Left ventricle myocardium inferior (tissue), 1 donor: ENCODE measurements around the gene SLC10A1. TPM values are rescaled to one million over a fixed set of nuclear protein-coding genes. Genes with fewer than 3 reads are reported as not detected.

Source experiments
- DNase-seq: peaks from one replicate; pipeline ENCODE4 v3.0.0-alpha.2; 2020
- H3K27ac ChIP-seq: fragments of 200-600 bp; replicated peaks from 2 replicates; pipeline ENCODE4 v1.8.0; 2021
- H3K27me3 ChIP-seq: fragments of 200-600 bp; 2 replicates; pipeline ENCODE4 v1.8.0; 2021; ENCODE audit warnings: low read depth
- H3K36me3 ChIP-seq: fragments of 200-600 bp; 2 replicates; pipeline ENCODE4 v1.8.0; 2021
- H3K4me1 ChIP-seq: fragments of 200-600 bp; 2 replicates; pipeline ENCODE4 v1.8.0; 2021
- H3K4me3 ChIP-seq: fragments of 200-600 bp; 2 replicates; pipeline ENCODE4 v1.8.0; 2021; ENCODE audit warnings: mild to moderate bottlenecking, moderate library complexity
- H3K9me3 ChIP-seq: fragments of 200-600 bp; replicated peaks from 2 replicates; pipeline ENCODE4 v1.8.0; 2021
- intact Hi-C: fragments of 100-400 bp; cut with micrococcal nuclease; formaldehyde crosslinking; loops from one replicate; pipeline ENCODE4 v1.11.0; 2022
- total RNA-seq: library from RNA; stranded (reverse); fragmentation: NEBNext Ultra II Directional; extraction: Animal tissue kit (Norgen Biotek cat#: 25700); gene quantifications from one replicate; pipeline ENCODE4 v1.2.1, GENCODE V29; 2021
- TF ChIP-seq, protein P1 (sequence below): fragments of 200-600 bp; IDR thresholded peaks from 2 replicates; pipeline ENCODE4 v1.8.0; 2021; ENCODE audit warnings: antibody characterized with exemption, mild to moderate bottlenecking, borderline replicate concordance
- donor health status: DM: no; HTN: yes; CAD: no; lungs with severe emphysema.

SLC10A1 gene
- total RNA-seq, 1 donor from 2014 or later = not detected

DNA sequence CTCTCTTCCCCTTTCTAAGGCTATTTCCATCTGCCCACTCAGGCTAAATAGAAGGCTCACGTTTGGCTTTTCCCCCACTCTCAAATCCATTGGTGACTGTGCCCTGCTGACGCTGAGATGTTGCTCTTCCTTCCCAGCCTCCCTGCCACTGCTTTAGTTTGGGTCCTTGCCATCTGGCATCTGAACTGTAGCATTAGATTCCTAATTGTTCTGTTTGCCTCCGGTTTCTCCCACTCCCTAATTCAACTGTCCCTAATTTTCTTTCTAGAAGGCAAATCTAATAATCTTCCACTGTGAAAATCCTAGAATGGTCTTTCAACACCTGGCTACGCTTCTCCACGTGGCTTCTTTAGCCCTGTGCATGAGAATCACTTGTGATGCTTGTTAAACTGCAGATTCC, 44.6 kb upstream of the SLC10A1 start:
- intact Hi-C loops = no loop called here
- Histone ChIP-seq H3K9me3 (no peaks in the 10 kb centered on the region), H3K36me3 (no peaks in the 10 kb centered on the region), H3K4me1 (no peaks in the 10 kb centered on the region), H3K27ac (no peak overlapping the region), H3K27me3 (peaks cover 82% of the 10 kb centered on the region), H3K4me3 (no peak overlapping the region)
- TF ChIP-seq, protein P1, sequence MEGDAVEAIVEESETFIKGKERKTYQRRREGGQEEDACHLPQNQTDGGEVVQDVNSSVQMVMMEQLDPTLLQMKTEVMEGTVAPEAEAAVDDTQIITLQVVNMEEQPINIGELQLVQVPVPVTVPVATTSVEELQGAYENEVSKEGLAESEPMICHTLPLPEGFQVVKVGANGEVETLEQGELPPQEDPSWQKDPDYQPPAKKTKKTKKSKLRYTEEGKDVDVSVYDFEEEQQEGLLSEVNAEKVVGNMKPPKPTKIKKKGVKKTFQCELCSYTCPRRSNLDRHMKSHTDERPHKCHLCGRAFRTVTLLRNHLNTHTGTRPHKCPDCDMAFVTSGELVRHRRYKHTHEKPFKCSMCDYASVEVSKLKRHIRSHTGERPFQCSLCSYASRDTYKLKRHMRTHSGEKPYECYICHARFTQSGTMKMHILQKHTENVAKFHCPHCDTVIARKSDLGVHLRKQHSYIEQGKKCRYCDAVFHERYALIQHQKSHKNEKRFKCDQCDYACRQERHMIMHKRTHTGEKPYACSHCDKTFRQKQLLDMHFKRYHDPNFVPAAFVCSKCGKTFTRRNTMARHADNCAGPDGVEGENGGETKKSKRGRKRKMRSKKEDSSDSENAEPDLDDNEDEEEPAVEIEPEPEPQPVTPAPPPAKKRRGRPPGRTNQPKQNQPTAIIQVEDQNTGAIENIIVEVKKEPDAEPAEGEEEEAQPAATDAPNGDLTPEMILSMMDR = no peak
- DNase-seq = no peak

DNA sequence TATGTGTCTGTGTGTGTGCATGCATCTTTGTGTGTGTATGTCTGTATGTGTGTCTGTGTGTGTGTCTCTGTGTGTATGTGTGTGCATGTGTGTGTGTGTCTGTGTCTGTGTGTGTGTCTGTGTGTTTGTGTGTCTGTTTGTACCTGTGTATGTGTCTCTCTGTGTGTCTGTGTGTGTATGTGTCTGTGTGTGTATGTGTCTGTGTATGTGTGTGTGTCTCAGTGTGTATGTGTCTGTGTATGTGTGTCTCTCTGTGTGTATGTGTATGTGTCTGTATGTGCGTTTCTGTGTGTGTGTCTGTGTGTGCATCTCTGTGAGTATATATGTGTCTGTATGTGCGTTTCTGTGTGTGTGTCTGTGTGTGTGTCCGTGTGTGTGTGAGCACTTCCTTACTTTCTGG, 42.6 kb upstream of the SLC10A1 start:
- Histone ChIP-seq H3K4me3 (no peak overlapping the region), H3K9me3 (no peaks in the 10 kb centered on the region), H3K4me1 (no peaks in the 10 kb centered on the region), H3K27me3 (peaks cover 77% of the 10 kb centered on the region), H3K27ac (no peak overlapping the region), H3K36me3 (no peaks in the 10 kb centered on the region)
- TF ChIP-seq, protein P1 = no peak
- intact Hi-C loops = no loop called here
- no peak for DNase-seq

DNA sequence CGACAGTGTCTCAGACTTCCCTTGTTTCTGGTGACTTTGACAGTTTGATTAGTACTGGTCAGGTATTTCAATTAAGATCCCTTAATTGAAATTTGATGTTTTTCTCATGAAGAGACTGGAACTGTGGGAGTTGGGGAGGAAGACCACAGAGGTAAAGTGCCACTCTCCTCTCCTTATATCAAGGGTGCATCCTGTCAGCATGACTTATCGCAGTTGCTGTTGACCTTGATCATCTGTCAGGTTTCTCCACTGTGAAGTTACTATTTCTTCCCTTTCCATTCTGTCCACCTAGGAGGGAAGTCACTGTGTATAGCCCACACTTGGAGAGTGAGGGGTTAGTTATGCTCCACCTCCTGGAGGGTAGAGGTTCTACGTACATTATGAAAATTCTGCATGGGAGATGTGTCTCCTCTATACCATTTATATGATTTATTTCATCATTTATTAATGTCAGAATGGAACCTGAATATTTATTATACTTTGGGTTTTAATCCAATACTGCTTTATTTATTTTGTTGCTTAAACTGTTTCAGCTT, 41.9 kb upstream of the SLC10A1 start:
- H3K36me3 ChIP-seq = no peaks in the 10 kb centered on the region
- no peak overlapping the region for H3K4me3 ChIP-seq
- H3K27ac ChIP-seq = no peak overlapping the region
- H3K9me3 ChIP-seq = no peaks in the 10 kb centered on the region
- intact Hi-C loops = no loop called here
- no peaks in the 10 kb centered on the region for H3K4me1 ChIP-seq
- no peak for DNase-seq
- H3K27me3 ChIP-seq = peaks cover 70% of the 10 kb centered on the region
- TF ChIP-seq, protein P1 = no peak

DNA sequence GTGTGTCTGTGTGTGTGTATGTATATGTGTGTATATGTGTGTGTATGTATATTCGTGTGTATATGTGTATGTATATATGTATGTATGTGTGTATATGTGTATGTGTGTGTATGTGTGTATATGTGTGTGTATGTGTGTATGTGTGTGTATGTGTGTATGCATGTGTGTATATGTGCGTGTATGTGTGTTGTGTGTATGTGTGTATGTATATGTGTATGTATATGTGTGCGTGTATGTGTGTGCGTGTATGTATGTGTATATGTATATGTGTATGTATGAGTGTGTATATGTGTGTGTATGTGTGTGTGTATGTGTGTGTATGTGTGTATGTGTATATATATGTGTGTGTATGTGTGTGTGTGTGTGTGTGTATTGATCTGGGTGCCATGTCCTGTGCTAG, 31.8 kb upstream of the SLC10A1 start:
- Histone ChIP-seq H3K27ac (no peak overlapping the region), H3K9me3 (peaks cover 26% of the 10 kb centered on the region), H3K27me3 (peaks cover 33% of the 10 kb centered on the region), H3K4me1 (no peaks in the 10 kb centered on the region), H3K36me3 (no peaks in the 10 kb centered on the region), H3K4me3 (no peak overlapping the region)
- intact Hi-C loops = no loop called here
- no peak for DNase-seq
- TF ChIP-seq, protein P1 = no peak

DNA sequence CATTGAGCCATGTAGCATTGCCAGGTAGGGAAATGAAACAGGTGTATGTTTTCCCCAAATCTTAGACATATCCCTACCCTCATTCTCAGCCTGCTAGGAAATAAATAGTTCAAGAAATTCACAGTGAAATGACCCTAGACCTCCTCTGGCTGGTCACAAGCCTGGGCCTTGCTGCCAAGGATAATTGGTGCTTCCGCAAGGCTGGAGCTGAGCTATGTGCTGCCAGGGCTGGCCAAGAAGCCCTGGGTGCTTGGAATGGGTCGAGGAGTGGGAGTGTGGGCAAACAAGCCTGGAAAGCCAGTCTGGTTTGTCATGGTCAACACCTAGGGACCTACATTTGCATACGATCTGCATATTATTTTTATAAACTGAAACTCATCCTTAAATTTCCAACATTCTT, 31.3 kb upstream of the SLC10A1 start:
- peaks cover 26% of the 10 kb centered on the region for H3K9me3 ChIP-seq
- intact Hi-C loops = no loop called here
- TF ChIP-seq, protein P1 = no peak
- DNase-seq = no peak
- H3K27me3 ChIP-seq = peaks cover 37% of the 10 kb centered on the region
- H3K36me3 ChIP-seq = no peaks in the 10 kb centered on the region
- H3K4me3 ChIP-seq = no peak overlapping the region
- H3K27ac ChIP-seq = no peak overlapping the region
- H3K4me1 ChIP-seq = no peaks in the 10 kb centered on the region
